Globus pallidus (tissue), 1 donor: ENCODE results near the gene PPT2.
"Not testable (repeated sequence)": the region's sequence is repeated elsewhere in the genome, so short reads cannot be mapped to it uniquely, and the experiment has no call there.

Experiments
- DNase-seq: peaks from one replicate; pipeline ENCODE4 v3.0.0-alpha.2; 2015; ENCODE audit warnings: low spot score

Gene PPT2

DNA sequence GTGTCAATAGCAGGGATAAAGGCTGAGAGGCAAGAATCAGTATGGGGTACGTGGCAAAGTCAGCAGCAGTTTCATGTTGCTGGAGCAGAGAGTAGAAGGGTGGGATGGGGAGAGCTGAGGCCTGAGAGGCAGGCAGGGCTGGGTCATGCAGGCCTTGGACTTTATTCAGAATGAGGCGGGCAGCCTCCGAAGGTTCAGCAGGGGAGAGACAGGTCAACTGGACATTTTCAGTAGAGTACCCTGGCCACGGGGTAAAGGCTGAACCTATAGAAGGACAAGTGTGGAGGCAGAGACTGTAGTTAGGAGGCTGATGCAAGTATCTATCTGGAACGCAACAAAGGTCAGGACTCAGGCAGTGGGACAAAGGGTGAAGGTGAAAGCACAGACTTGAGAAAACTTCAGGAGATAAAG lies 56.3 kb downstream of the PPT2 start:
- no peak for DNase-seq

DNA sequence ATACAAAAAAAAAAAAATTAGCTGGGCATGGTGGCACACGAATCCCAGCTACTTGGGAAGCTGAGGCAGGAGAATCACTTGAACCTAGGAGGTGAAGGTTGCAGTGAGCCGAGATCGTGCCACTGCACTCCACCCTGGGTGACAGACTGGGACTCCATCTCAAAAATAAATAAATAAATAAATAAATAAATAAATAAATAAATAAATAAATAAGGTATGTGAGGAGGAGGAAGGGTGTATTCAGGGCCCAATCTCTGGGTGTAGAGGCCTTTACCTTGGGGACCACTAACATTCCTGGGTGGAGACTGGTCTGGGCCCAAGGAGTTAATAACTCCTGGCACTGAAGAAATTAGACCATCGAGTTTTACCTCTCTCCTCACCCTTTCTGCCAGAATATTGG lies 57.5 kb downstream of the PPT2 start:
- DNase-seq = not testable (repeated sequence)

DNA sequence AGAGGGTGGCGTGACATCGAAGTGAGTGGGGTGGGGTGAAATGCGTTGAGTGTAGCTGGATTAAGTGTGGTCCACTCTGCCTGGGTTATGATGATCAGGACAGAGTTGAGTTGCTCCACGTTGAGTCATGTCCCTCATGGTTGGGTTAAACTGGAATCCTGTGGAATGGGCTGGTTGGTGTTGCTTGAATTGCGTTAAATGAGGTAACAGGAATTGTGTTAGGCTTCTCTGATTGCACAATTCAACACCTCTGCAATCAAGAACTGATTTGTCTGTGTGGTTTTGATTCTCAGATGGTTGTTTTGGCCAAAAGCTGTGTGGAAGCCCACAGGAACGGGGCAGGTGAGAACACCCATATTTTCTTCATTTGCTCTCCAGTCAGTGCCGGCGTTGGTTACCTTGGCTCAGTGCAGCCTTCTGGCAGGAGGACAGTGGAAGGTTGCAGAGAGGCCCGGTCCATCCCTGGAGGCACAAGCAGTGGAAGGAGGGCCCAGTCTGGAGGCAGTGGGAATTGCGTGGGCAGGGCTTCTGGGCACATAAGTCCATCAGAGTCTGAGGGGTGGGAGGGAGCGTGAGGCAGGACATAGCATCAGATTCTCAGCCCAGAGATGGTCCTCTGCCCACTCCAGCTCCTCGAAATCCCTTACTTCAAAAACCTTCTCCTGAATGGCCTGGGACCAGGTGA lies 58.3 kb downstream of the PPT2 start:
- no peak for DNase-seq
